Endothelial cell of umbilical vein (primary cell): ENCODE measurements around the gene ZBTB4. TPM values are rescaled to one million over a fixed set of nuclear protein-coding genes. Genes with fewer than 3 reads are reported as not detected.

Experiments
- BruUV-seq: library from RNA; stranded (reverse); fragments of 400-500 nt; replicated peaks from 2 replicates; lab custom pipeline; 2021; lab: Mats Ljungman, UMichigan
- CTCF ChIA-PET: fragments of 300-600, 350-600 bp; sonication (Branson Sonifier 250); formaldehyde crosslinking; loops from one replicate; lab custom pipeline; 2021; ENCODE audit warnings: antibody characterized with exemption, inconsistent platforms; lab: Charles Lee
- POLR2A ChIA-PET: fragments of 300-600, 350-600 bp; sonication (Branson Sonifier 250); formaldehyde crosslinking; loops from one replicate; lab custom pipeline; 2021; ENCODE audit warnings: antibody characterized with exemption, inconsistent platforms; lab: Charles Lee
- DNase-seq: peaks from one replicate; pipeline ENCODE4 v3.0.0-alpha.2; 2011; ENCODE audit warnings: low read depth, low spot score
- FAIRE-seq: peaks from 2 replicates; lab custom pipeline; 2011; peaks lifted over from hg19 to GRCh38; lab: Jason Lieb, UNC
- H2AFZ ChIP-seq: 2 replicates; pipeline ENCODE4 v1.6.0; 2012; ENCODE audit warnings: low read depth, low read length, control low read depth, inconsistent platforms
- H3K27ac ChIP-seq: 2 replicates; pipeline ENCODE4 v1.5.1; 2011; ENCODE audit warnings: low read depth, mild to moderate bottlenecking, control low read depth, low read length, moderate library complexity; ENCODE audit not compliant: insufficient read depth
- H3K27me3 ChIP-seq, 2 experiments: 2 replicates each; pipeline versions ENCODE4 v1.6.0 to v1.6.1; 2011; ENCODE audit warnings: low read length in 2 of 2, mixed read lengths in 1 of 2; ENCODE audit not compliant: control insufficient read depth in 2 of 2, insufficient read depth in 2 of 2
- H3K36me3 ChIP-seq, 2 experiments: 2 replicates in 1 of 2; 3 replicates in 1 of 2; pipeline ENCODE4 v1.5.1; 2011; ENCODE audit warnings: low read length in 2 of 2, mild to moderate bottlenecking in 1 of 2, moderate library complexity in 1 of 2; ENCODE audit not compliant: control insufficient read depth in 2 of 2, insufficient read depth in 2 of 2; ENCODE audit errors: extremely low read depth in 1 of 2
- H3K4me1 ChIP-seq: 3 replicates; pipeline ENCODE4 v1.5.1; 2011; ENCODE audit warnings: mild to moderate bottlenecking, low read length; ENCODE audit not compliant: control insufficient read depth, insufficient read depth; ENCODE audit errors: extremely low read depth
- H3K4me2 ChIP-seq: 2 replicates; pipeline ENCODE4 v1.6.1; 2011; ENCODE audit warnings: low read length, control low read depth, mixed read lengths; ENCODE audit not compliant: insufficient read depth
- H3K4me3 ChIP-seq, 3 experiments: fragments of 200-600 bp in 1 of 3; sonication (generic), shearing (Covaris generic) in 1 of 3; replicated peaks in 1 of 3; 2 replicates each; pipeline ENCODE4 v1.5.1; 2011 to 2016; ENCODE audit warnings: control low read depth in 3 of 3, low read length in 3 of 3, mild to moderate bottlenecking in 2 of 3, inconsistent platforms in 1 of 3, low read depth in 1 of 3, moderate library complexity in 1 of 3; ENCODE audit not compliant: insufficient read depth in 1 of 3
- H3K79me2 ChIP-seq: 2 replicates; pipeline ENCODE4 v1.6.0; 2012; ENCODE audit warnings: low read length, inconsistent platforms; ENCODE audit not compliant: control insufficient read depth, insufficient read depth
- H3K9ac ChIP-seq: replicated peaks from 2 replicates; pipeline ENCODE3; 2011; ENCODE audit warnings: low read length, control low read depth; ENCODE audit not compliant: insufficient read depth; ENCODE audit errors: extremely low read depth
- H3K9me1 ChIP-seq: replicated peaks from 3 replicates; pipeline ENCODE4 v1.6.0; 2011; ENCODE audit warnings: mild to moderate bottlenecking, low read length; ENCODE audit not compliant: control insufficient read depth, insufficient read depth; ENCODE audit errors: extremely low read depth
- H3K9me3 ChIP-seq: replicated peaks from 2 replicates; pipeline ENCODE4 v1.5.1; 2012; ENCODE audit warnings: low read length, inconsistent platforms; ENCODE audit not compliant: control insufficient read depth, insufficient read depth
- H4K20me1 ChIP-seq: replicated peaks from 2 replicates; pipeline ENCODE3; 2011; ENCODE audit warnings: mild to moderate bottlenecking, low read length; ENCODE audit not compliant: control insufficient read depth, insufficient read depth; ENCODE audit errors: extremely low read depth
- EZH2 ChIP-seq: IDR thresholded peaks from 2 replicates; pipeline ENCODE4 v1.6.1; 2012; ENCODE audit warnings: borderline replicate concordance, low read depth, mild to moderate bottlenecking, moderate library complexity, low read length, inconsistent platforms; ENCODE audit not compliant: severe bottlenecking
- FOS ChIP-seq: IDR thresholded peaks from 2 replicates; pipeline ENCODE4 v1.6.1; 2011; ENCODE audit warnings: mild to moderate bottlenecking, low read length, moderate library complexity, borderline replicate concordance; ENCODE audit not compliant: insufficient read depth
- GATA2 ChIP-seq: IDR thresholded peaks from 2 replicates; pipeline ENCODE4 v1.7.0; 2011; ENCODE audit warnings: low read depth, mild to moderate bottlenecking, moderate library complexity, mixed read lengths, low read length; ENCODE audit not compliant: insufficient read length, insufficient read depth
- JUN ChIP-seq: IDR thresholded peaks from 2 replicates; pipeline ENCODE4 v1.6.1; 2011; ENCODE audit warnings: borderline replicate concordance, low read depth; ENCODE audit not compliant: insufficient read length, insufficient read depth
- MYC ChIP-seq: IDR thresholded peaks from one replicate; pipeline ENCODE4 v1.6.1; 2011; ENCODE audit warnings: mild to moderate bottlenecking, low read depth, low read length
- POLR2A ChIP-seq: IDR thresholded peaks from 2 replicates; pipeline ENCODE4 v1.6.1; 2012; ENCODE audit warnings: low read depth, mild to moderate bottlenecking, control low read depth, low read length
- POLR2AphosphoS5 ChIP-seq: IDR thresholded peaks from 2 replicates; pipeline ENCODE4 v1.6.1; 2012; ENCODE audit warnings: low read depth, mild to moderate bottlenecking, control low read depth, low read length, moderate library complexity; ENCODE audit not compliant: insufficient read depth
- dilution Hi-C: fragments of 300-500 bp; cut with MboI; formaldehyde crosslinking; loops from one replicate; pipeline ENCODE4 v1.15.0; 2019; ENCODE audit warnings: low sequenced_read_pairs; ENCODE audit not compliant: extremely low pct_ligation_motif_present
- intact Hi-C: fragments of 100-400 bp; cut with micrococcal nuclease; formaldehyde crosslinking; loops from one replicate; pipeline ENCODE4 v1.10.0; 2022
- polyA plus RNA-seq, 4 experiments: library from polyadenylated mRNA; depleted of rRNA in 3 of 4; stranded (reverse) in 3 of 4; unstranded in 1 of 4; fragments of >200 nt; gene quantifications; 2 replicates each; pipeline versions ENCODE4 v1.2.1 to v1.2.3, GENCODE V29; 2011 to 2012; ENCODE audit warnings: missing spikeins in 1 of 4
- total RNA-seq: library from RNA; stranded (reverse); gene quantifications from 2 replicates; pipeline ENCODE4 v1.2.3, GENCODE V29; 2021
- TF ChIP-seq, protein P1 (sequence below), 2 donors: IDR thresholded peaks; 1 replicate in 1 of 2; 2 replicates in 1 of 2; pipeline ENCODE4 v1.5.1; 2011; ENCODE audit warnings: low read length in 2 of 2, mild to moderate bottlenecking in 2 of 2, moderate library complexity in 2 of 2, control low read depth in 1 of 2, inconsistent platforms in 1 of 2, low read depth in 1 of 2; ENCODE audit not compliant: insufficient read depth in 1 of 2; ENCODE audit errors: extremely low read depth in 1 of 2
- TF ChIP-seq, protein P2 (sequence below): IDR thresholded peaks from 2 replicates; pipeline ENCODE4 v1.6.1; 2011; ENCODE audit not compliant: insufficient read depth, insufficient read length

Gene ZBTB4
- total and polyA plus RNA-seq, 2 donors (not counting 3 experiments of a cell fraction or from before 2014, with no cell fraction given) = 15.1 to 26.5 TPM

DNA sequence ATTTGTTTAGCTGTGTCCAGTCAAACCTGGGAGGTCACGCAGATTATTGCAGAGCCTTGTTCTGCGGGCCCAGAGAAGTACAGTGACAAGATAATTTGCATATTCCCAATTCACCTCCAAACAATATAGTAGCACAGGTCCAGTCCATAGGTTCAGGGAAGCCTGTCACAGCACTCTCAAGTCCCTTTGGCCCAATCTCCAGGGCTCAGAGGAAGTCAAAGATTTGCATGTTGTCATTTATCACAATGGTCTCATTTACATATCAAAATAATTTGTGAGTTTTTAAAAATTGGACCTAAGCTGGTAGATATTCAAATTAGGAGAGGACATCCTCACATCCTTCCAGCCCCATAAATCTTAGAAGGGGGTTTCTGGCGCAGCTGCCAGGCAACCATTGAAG is 11.9 kb downstream of the ZBTB4 start:
- Histone ChIP-seq H3K36me3 (peaks cover 0 to 15% of the 10 kb centered on the region in 2 experiments), H3K27ac (no peak overlapping the region), H3K79me2 (peaks cover 20% of the 10 kb centered on the region), H2AFZ (no peak overlapping the region), H3K27me3 (no peaks in the 10 kb centered on the region), H3K4me2 (no peak overlapping the region), H3K9me3 (no peaks in the 10 kb centered on the region), H3K9me1 (no peaks in the 10 kb centered on the region), H3K4me1 (no peaks in the 10 kb centered on the region), H3K4me3 (no peak overlapping the region), H4K20me1 (no peaks in the 10 kb centered on the region), H3K9ac (no peak overlapping the region)
- no peak for TF ChIP-seq EZH2
- TF ChIP-seq, protein P1, sequence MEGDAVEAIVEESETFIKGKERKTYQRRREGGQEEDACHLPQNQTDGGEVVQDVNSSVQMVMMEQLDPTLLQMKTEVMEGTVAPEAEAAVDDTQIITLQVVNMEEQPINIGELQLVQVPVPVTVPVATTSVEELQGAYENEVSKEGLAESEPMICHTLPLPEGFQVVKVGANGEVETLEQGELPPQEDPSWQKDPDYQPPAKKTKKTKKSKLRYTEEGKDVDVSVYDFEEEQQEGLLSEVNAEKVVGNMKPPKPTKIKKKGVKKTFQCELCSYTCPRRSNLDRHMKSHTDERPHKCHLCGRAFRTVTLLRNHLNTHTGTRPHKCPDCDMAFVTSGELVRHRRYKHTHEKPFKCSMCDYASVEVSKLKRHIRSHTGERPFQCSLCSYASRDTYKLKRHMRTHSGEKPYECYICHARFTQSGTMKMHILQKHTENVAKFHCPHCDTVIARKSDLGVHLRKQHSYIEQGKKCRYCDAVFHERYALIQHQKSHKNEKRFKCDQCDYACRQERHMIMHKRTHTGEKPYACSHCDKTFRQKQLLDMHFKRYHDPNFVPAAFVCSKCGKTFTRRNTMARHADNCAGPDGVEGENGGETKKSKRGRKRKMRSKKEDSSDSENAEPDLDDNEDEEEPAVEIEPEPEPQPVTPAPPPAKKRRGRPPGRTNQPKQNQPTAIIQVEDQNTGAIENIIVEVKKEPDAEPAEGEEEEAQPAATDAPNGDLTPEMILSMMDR (IDR thresholded peaks at IDR 0.05; ENCODE audit: extremely low read depth in 1 of 2, insufficient read depth in 1 of 2, low read depth in 1 of 2, low read length in 2 of 2) = no peak
- no peak for TF ChIP-seq JUN
- no peak for TF ChIP-seq FOS
- TF ChIP-seq POLR2A = no peak
- TF ChIP-seq, protein P2, sequence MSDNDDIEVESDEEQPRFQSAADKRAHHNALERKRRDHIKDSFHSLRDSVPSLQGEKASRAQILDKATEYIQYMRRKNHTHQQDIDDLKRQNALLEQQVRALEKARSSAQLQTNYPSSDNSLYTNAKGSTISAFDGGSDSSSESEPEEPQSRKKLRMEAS = no peak
- TF ChIP-seq GATA2 = no peak
- no peak for TF ChIP-seq POLR2AphosphoS5
- no peak for TF ChIP-seq MYC
- CTCF ChIA-PET = interaction anchor here (1.1 to 3.3 kb wide), 3 partner anchors 12 to 93 kb away, joined by 4 to 11 read pairs (median 8); partner anchors contain the start of gene ZBTB4
- POLR2A ChIA-PET = interaction anchor here (1.1 kb wide), 1 partner anchor 17 kb away, joined by 4 read pairs; the partner anchor contains the start of gene POLR2A
- FAIRE-seq = no peak
- dilution Hi-C loops (no loop called here), intact Hi-C loops (no loop called here)
- no peak for DNase-seq
- BruUV-seq = no TSS peak
